Upper lobe of right lung (tissue), 1 donor: Measurements from ENCODE around the gene CCDC102B. TPM values are rescaled to one million over a fixed set of nuclear protein-coding genes. Genes with fewer than 3 reads are reported as not detected.
"Not testable (repeated sequence)": the region's sequence is repeated elsewhere in the genome, so short reads cannot be mapped to it uniquely, and the experiment has no call there.

Experiments
- ATAC-seq: fragments of 200-7000 bp; cut with Tn5 transposase; one replicate; pipeline ENCODE4 v1.9.1; 2020; ENCODE audit warnings: mild to moderate bottlenecking, moderate library complexity
- DNase-seq: peaks from one replicate; pipeline ENCODE4 v3.0.0-alpha.2; 2020
- H3K27ac ChIP-seq: fragments of 200-600 bp; one replicate; pipeline ENCODE4 v1.8.0; 2022
- H3K27me3 ChIP-seq: fragments of 200-600 bp; one replicate; pipeline ENCODE4 v1.8.0; 2022; ENCODE audit warnings: mild to moderate bottlenecking
- H3K36me3 ChIP-seq: fragments of 200-600 bp; one replicate; pipeline ENCODE4 v1.8.0; 2022
- H3K4me1 ChIP-seq: fragments of 200-600 bp; one replicate; pipeline ENCODE4 v1.8.0; 2022
- H3K4me3 ChIP-seq: fragments of 200-600 bp; one replicate; pipeline ENCODE4 v1.8.0; 2022; ENCODE audit warnings: mild to moderate bottlenecking
- H3K9me3 ChIP-seq: fragments of 200-600 bp; one replicate; pipeline ENCODE4 v1.8.0; 2022
- CTCF ChIP-seq: fragments of 200-600 bp; IDR thresholded peaks from one replicate; pipeline ENCODE4 v1.8.0; 2022; ENCODE audit warnings: antibody characterized with exemption
- intact Hi-C: fragments of 100-400 bp; cut with DNase I; formaldehyde crosslinking; loops from one replicate; pipeline ENCODE4 v1.11.0; 2022
- total RNA-seq: library from RNA; stranded (reverse); fragmentation: NEBNext Ultra II Directional; extraction: Animal tissue kit (Norgen Biotek cat#: 25700); gene quantifications from one replicate; pipeline ENCODE4 v1.2.1, GENCODE V29; 2021
- donor health status: DM: no; HTN: yes; CAD: no; lungs with severe emphysema.

CCDC102B gene
- total RNA-seq, 1 donor from 2014 or later = 43.7 TPM

DNA sequence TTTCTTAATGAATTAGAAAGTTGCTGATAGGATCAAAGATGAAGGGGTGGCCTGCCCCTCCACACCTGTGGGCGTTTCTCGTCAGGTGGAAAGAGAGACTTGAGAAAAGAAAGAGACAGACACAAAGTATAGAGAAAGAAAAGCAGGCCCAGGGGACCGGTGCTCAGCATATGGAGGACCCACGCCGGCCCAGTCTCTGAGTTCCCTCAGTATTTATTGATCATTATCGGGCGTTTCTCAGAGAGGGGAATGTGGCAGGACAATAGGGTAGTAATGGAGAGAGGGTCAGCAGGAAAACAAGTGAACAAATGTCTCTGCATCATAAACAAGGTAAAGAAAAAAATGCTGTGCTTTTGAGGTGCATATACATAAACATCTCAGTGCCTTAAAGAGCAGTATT lies 144.3 kb downstream of the CCDC102B start:
- no peaks in the 10 kb centered on the region for H3K27me3 ChIP-seq
- DNase-seq = no peak
- no peaks in the 10 kb centered on the region for H3K4me1 ChIP-seq
- no peak overlapping the region for H3K4me3 ChIP-seq
- intact Hi-C loops = no loop called here
- H3K9me3 ChIP-seq = no peaks in the 10 kb centered on the region
- H3K36me3 ChIP-seq = no peaks in the 10 kb centered on the region
- ATAC-seq = no peak
- no peak for TF ChIP-seq CTCF
- no peak overlapping the region for H3K27ac ChIP-seq

- intact Hi-C loops, H3K27me3 ChIP-seq, H3K4me1 ChIP-seq, DNase-seq, H3K9me3 ChIP-seq, H3K27ac ChIP-seq, ATAC-seq, H3K4me3 ChIP-seq, H3K36me3 ChIP-seq: not testable (repeated sequence)
These were observed 146.0 kb downstream of the CCDC102B start for GRCh38 chr18:68943861-68944260.

GRCh38 chr18:68944330-68944729 lies 146.4 kb downstream of the CCDC102B start:
- Histone ChIP-seq H3K4me1 (no peaks in the 10 kb centered on the region), H3K9me3 (no peaks in the 10 kb centered on the region), H3K36me3 (no peaks in the 10 kb centered on the region), H3K4me3 (no peak overlapping the region), H3K27me3 (no peaks in the 10 kb centered on the region), H3K27ac (no peak overlapping the region)
- intact Hi-C loops = no loop called here
- DNase-seq (no peak), ATAC-seq (no peak)
- no peak for TF ChIP-seq CTCF

DNA sequence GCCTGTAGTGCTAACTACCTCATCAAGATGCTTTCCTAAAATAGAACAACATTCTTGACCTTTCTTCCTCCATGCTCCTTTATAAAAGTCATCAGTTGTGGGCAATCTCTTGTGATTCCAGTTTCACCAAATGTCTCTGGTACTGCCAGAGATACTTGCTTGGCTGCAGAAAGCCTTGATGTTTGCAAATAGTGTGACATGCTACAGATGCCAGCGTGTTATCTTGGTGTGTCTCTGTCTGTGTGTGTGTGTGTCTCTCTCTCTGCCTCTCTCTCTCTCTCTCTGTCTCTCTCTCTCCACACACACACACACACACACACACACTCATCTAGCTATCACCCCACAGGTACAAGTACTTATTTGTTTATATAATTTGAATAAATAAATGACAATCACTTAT lies 146.9 kb downstream of the CCDC102B start:
- no peaks in the 10 kb centered on the region for H3K9me3 ChIP-seq
- ATAC-seq = no peak
- H3K27me3 ChIP-seq = no peaks in the 10 kb centered on the region
- no peak for DNase-seq
- H3K4me1 ChIP-seq = no peaks in the 10 kb centered on the region
- intact Hi-C loops = no loop called here
- H3K4me3 ChIP-seq = no peak overlapping the region
- no peaks in the 10 kb centered on the region for H3K36me3 ChIP-seq
- H3K27ac ChIP-seq = no peak overlapping the region
- TF ChIP-seq CTCF = no peak

- H3K36me3 ChIP-seq = no peaks in the 10 kb centered on the region
- no peak for TF ChIP-seq CTCF
- DNase-seq (no peak), ATAC-seq (no peak)
- no peak overlapping the region for H3K4me3 ChIP-seq
- no peaks in the 10 kb centered on the region for H3K27me3 ChIP-seq
- no peak overlapping the region for H3K27ac ChIP-seq
- intact Hi-C loops = no loop called here
- H3K4me1 ChIP-seq = no peaks in the 10 kb centered on the region
- H3K9me3 ChIP-seq = no peaks in the 10 kb centered on the region
These were observed 150.7 kb downstream of the CCDC102B start for GRCh38 chr18:68948622-68949021.

DNA sequence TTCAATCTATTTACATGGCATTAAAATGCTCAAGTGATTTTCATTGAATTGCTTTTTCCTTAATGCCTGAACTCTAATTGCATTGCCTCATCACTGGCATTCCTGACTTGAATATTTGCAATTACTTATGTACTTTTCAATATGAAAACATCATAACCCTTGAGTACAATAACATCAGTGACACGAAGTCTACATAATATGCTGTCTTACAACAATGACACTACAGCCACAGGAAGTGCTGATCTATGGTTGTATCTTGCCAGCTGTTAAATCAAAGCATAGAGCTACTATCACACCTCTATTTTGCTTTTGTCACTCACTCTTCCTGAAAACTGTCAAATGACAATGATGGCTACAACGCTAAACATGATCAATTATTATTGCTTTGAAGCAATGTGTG lies 156.9 kb downstream of the CCDC102B start:
- ATAC-seq = no peak
- no peak for TF ChIP-seq CTCF
- DNase-seq = no peak
- Histone ChIP-seq H3K27ac (no peak overlapping the region), H3K4me1 (no peaks in the 10 kb centered on the region), H3K27me3 (no peaks in the 10 kb centered on the region), H3K36me3 (no peaks in the 10 kb centered on the region), H3K9me3 (no peaks in the 10 kb centered on the region), H3K4me3 (no peak overlapping the region)
- intact Hi-C loops = no loop called here
